D721Med (cell line): ENCODE results near the gene HRK.
A peak's percentile ranks its signal among the peaks of the same experiment; 100 is the strongest.

Source experiments
- DNase-seq: peaks from one replicate; pipeline ENCODE4 v3.0.0; 2011; ENCODE audit warnings: low spot score; ENCODE audit not compliant: insufficient read length
- FAIRE-seq: peaks from 2 replicates; lab custom pipeline; 2011; peaks lifted over from hg19 to GRCh38; lab: Jason Lieb, UNC
- TF ChIP-seq, protein P1 (sequence below): IDR thresholded peaks from 2 replicates; pipeline ENCODE4 v1.5.1; 2012; ENCODE audit warnings: mild to moderate bottlenecking, control low read depth; ENCODE audit not compliant: insufficient read depth; ENCODE audit errors: missing control alignments

HRK gene

DNA sequence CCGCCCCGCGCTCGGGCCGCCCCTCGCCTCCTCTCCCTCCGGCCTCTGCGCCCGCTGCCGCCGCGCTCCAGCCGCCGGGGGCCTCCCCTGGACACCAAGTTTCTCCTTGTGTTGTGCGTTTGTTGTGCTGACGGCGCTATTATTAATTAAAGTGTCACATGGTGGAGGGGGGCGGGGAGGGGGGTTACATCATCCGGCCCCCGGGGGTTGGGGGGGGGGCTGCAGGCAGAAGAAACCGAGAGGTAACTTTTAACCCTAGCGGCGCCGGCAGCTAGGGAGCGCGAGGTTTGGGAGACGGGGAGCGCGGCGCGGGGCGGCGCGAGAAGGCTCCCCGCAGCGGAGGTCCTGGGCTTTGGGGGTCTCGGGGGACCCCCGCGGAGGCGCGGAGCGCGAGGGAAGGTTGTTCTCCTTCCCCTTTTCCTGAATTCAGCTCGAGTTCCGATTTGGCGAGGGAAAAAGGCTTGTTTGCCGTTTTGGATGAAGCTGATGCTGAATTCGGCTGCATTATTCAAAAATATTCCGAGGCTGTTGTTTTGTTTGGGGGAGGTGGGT is at the start of gene HRK:
Gene HRK (minus strand): TSS at position 117 of the 552 bp plus-strand sequence. CDS start 134 bp downstream, outside the sequence.
- DNase-seq (peak; percentile 41), FAIRE-seq (no peak)
- TF ChIP-seq, protein P1, sequence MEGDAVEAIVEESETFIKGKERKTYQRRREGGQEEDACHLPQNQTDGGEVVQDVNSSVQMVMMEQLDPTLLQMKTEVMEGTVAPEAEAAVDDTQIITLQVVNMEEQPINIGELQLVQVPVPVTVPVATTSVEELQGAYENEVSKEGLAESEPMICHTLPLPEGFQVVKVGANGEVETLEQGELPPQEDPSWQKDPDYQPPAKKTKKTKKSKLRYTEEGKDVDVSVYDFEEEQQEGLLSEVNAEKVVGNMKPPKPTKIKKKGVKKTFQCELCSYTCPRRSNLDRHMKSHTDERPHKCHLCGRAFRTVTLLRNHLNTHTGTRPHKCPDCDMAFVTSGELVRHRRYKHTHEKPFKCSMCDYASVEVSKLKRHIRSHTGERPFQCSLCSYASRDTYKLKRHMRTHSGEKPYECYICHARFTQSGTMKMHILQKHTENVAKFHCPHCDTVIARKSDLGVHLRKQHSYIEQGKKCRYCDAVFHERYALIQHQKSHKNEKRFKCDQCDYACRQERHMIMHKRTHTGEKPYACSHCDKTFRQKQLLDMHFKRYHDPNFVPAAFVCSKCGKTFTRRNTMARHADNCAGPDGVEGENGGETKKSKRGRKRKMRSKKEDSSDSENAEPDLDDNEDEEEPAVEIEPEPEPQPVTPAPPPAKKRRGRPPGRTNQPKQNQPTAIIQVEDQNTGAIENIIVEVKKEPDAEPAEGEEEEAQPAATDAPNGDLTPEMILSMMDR: no peak

DNA sequence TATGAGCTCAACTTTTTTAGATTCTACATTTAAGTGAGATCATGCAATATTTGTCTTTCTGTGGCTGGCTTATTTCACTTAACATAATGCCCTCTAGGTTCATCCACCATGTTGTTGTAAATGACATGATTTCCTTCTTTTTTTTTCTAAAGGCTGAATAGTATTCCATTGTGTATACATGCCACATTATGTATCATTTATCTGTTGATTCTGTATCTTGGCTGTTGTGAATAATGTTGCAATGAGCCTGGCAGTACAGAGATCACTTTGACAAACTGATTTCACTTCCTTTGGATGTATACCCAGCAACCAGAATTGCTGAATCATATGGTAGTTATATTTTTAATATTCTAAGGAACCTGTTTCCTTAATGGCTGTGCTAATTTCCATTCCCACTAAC is 48.6 kb upstream of the HRK start:
- FAIRE-seq (no peak), DNase-seq (no peak)
- TF ChIP-seq, protein P1: no peak

DNA sequence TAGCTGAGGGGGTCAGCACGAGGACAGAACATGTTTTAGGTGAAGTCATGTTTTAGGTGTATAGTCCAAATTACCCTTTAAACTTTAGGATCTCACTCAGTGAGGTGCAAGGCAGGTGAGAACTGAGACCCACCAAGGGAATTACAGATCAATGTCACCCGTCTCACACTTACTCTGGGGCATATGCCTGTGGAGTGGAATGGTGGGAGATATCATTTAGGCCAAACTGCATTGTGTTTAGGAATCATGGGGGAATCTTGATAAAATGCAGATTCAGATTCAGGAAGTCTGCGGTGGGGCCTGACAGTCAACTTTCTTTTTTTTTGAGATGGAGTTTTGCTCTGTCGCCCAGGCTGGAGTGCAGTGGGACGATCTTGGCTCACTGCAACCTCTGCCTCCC is 47.3 kb upstream of the HRK start:
- TF ChIP-seq, protein P1: no peak
- DNase-seq (no peak), FAIRE-seq (no peak)

DNA sequence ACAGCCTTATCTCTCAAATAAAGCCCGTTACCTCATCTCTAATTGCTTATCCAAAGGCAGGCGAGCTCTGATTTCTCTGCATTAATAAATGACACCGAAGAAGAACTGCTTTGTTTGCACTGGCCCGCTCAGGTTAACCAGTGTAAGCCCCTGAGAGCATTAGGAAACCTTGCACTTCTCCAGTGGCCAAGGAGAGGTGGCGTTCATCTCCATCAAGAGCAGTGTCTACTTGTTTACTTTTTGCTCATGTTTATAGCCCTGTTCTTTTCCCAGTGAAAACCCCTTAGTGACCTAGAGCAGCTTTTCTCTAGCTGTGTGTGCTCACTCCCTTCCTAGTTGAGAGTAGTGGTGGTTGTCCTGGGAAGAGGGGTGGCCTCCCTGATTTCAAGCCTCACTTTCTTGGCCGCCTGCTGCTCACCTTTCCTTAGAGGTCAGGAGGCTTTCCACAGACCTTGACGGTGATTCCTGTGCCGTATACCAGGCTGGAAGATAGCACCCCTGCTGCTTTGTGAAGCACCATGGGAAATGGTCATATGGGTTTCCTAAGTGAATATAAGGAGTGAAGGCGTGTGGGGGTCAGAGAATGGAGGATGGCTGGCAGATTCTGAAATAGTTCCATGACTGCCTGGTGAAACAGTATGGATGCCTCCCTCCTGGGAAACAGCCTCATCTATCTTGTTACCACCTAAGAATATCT is 46.2 kb upstream of the HRK start:
- TF ChIP-seq, protein P1: no peak
- FAIRE-seq: no peak
- no peak for DNase-seq

DNA sequence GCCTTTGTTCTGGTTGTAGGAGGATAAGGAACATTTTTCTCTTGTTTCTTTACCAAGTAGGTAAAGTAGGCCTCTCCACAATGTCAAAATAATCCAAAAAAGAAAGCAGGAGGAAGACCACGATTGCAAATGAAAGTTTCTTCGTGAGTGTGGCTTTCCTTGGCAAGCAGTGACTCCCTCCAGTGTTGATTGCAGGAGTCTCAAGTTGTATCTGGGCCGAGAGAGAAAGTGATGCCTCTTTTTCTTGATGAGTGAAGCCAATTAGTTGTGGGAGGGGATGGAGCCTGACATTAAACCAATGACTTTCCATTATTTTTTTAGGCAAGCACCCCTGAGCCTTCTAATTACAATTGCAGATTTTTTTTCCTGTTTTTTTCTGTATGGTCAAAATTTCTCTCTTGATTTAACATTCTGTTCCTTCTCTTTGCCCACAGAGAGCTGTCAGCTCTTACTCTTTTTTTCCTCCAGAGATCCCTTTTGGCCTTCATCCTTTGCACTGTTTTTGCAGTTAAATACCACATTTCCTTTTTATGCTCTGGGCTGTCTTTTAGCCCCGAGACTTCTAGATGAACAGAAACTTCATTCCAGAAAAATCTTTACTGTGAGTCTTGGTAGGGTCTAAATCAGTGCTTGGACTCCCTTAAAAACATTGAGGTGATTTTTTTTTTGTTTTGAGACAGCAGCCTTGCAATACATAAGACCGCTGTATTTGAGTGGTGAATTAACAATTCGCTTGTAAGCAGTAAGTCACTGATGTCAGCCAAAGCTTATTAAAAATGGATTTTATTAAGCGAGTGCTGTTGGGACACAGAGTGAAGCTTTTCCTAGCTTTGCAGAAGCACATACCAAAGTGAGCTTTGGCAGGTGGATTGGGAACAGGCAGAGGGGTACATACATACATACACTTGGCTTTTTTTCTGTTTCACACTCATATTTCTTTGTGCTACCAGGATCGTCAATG is 45.3 kb upstream of the HRK start:
- DNase-seq (no peak), FAIRE-seq (no peak)
- TF ChIP-seq, protein P1: no peak

DNA sequence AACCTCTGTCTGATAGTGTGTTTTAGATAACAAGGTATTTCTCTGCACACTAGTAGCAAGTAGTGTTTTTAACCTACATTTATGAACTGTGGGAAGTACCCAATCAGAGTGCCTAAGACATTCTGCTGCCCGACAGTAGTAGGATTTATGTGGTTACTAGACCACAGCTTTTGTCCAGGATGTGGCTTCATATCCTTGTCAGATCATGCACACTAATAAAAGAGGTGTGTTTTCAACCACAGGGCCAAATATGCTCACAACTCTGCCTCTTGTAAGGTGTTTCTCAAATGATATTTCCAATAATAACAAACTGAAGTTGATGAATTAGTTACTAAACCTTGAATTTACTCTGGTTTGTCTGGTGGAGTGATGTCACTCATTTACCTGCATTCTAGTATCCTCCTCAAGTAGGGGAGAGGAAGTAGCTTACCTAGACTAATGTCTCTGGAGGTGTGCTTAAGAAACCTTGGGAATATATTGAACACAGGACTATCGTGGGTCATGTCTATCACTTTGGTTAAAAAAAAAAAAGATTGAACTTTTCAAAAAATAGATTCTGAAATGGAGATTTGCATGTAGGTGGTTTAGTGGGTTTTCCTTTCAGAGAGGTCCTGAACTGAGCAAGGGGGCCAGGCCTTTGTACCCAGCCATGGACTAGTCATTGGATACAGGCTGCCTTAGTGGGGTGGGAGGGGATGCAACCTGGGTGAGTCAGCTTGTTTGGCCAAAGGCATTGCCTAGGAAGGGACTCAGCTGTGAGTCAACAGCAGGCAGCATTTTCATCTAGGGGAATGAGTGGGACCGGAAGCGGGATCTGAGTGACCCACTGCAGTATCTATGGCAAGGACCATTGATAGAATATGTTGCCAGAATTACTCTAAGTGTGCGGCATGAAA is 43.6 kb upstream of the HRK start:
- TF ChIP-seq, protein P1: no peak
- FAIRE-seq: no peak
- DNase-seq: no peak
